GM12878 (cell line): ENCODE data around the gene SLX4. TPM values are rescaled to one million over a fixed set of nuclear protein-coding genes. Genes with fewer than 3 reads are reported as not detected.
A peak's percentile ranks its signal among the peaks of the same experiment; 100 is the strongest.

Experiments used
- ATAC-seq: fragments of 200-7000 bp; cut with Tn5 transposase; 3 replicates; pipeline ENCODE4 v1.9.1; 2020; ENCODE audit warnings: mild to moderate bottlenecking, moderate library complexity
- BruUV-seq: library from RNA; stranded (reverse); fragments of 400-500 nt; replicated peaks from 2 replicates; lab custom pipeline; 2021; lab: Mats Ljungman, UMichigan
- CTCF ChIA-PET: fragments of 300-600 bp; sonication (Branson Sonifier 250); formaldehyde crosslinking; extraction: SDS; loops from one replicate; lab custom pipeline; 2021; ENCODE audit warnings: inconsistent platforms; lab: Yijun Ruan, JAX
- POLR2A ChIA-PET: fragments of 350-600 bp; formaldehyde crosslinking; extraction: SDS; loops from one replicate; lab custom pipeline; 2021; ENCODE audit warnings: inconsistent platforms; lab: Charles Lee
- RAD21 ChIA-PET: fragments of 300-600 bp; sonication (Branson Sonifier 250); formaldehyde crosslinking; loops from one replicate; lab custom pipeline; 2023; ENCODE audit warnings: antibody characterized with exemption; ENCODE audit not compliant: unreplicated experiment; lab: Charles Lee
- SMC1A ChIA-PET: fragments of 300-600 bp; sonication (Branson Sonifier 250); formaldehyde crosslinking; loops from one replicate; lab custom pipeline; 2023; ENCODE audit not compliant: unreplicated experiment, uncharacterized antibody; lab: Charles Lee
- DNase-seq: peaks from one replicate; pipeline ENCODE4 v3.0.0-alpha.2; 2011; ENCODE audit warnings: low read depth, low spot score
- FAIRE-seq: peaks from 3 replicates; lab custom pipeline; 2011; peaks lifted over from hg19 to GRCh38; lab: Jason Lieb, UNC
- H2AFZ ChIP-seq: 2 replicates; pipeline ENCODE4 v1.6.0; 2011; ENCODE audit warnings: low read depth, low read length, control low read depth; ENCODE audit not compliant: control insufficient read depth
- H3K27ac ChIP-seq: 2 replicates; pipeline ENCODE4 v1.5.1; 2011; ENCODE audit warnings: control low read depth; ENCODE audit not compliant: control insufficient read depth, insufficient read depth
- H3K27me3 ChIP-seq, 2 experiments: replicated peaks in 1 of 2; 2 replicates each; pipeline versions ENCODE4 v1.6.0 to v1.6.1; 2011; ENCODE audit warnings: low read length in 1 of 2; ENCODE audit not compliant: control insufficient read depth in 2 of 2, insufficient read depth in 2 of 2
- H3K36me3 ChIP-seq, 2 experiments: 2 replicates each; pipeline ENCODE4 v1.5.1; 2011; ENCODE audit warnings: low read length in 1 of 2; ENCODE audit not compliant: control insufficient read depth in 2 of 2, insufficient read depth in 2 of 2
- H3K4me1 ChIP-seq: 2 replicates; pipeline ENCODE4 v1.6.1; 2011; ENCODE audit warnings: mild to moderate bottlenecking, low read length, moderate library complexity, mixed read lengths; ENCODE audit not compliant: control insufficient read depth, insufficient read depth
- H3K4me2 ChIP-seq: 2 replicates; pipeline ENCODE4 v1.6.0; 2011; ENCODE audit warnings: control low read depth; ENCODE audit not compliant: control insufficient read depth, insufficient read depth
- H3K4me3 ChIP-seq: fragments of 200-600 bp; sonication (generic); 2 replicates; pipeline ENCODE4 v1.5.1; 2016
- H3K79me2 ChIP-seq: 2 replicates; pipeline ENCODE4 v1.6.0; 2011; ENCODE audit warnings: low read length; ENCODE audit not compliant: control insufficient read depth, insufficient read depth
- H3K9ac ChIP-seq: 2 replicates; pipeline ENCODE4 v1.8.0; 2011; ENCODE audit warnings: low read length, control low read depth, mixed read lengths; ENCODE audit not compliant: control insufficient read depth, insufficient read depth
- H3K9me3 ChIP-seq: replicated peaks from 3 replicates; pipeline ENCODE4 v1.5.1; 2011; ENCODE audit warnings: mild to moderate bottlenecking, low read length; ENCODE audit not compliant: control insufficient read depth, insufficient read depth
- H4K20me1 ChIP-seq: 2 replicates; pipeline ENCODE4 v1.6.0; 2011; ENCODE audit not compliant: control insufficient read depth, insufficient read depth
- CHD2 ChIP-seq: IDR thresholded peaks from 2 replicates; pipeline ENCODE4 v1.6.1; 2011; ENCODE audit warnings: low read depth, low read length, improper control_type of control experiment, borderline replicate concordance
- ESRRA ChIP-seq: IDR thresholded peaks from 2 replicates; pipeline ENCODE4 v1.6.1; 2012; ENCODE audit warnings: mild to moderate bottlenecking, low read length, improper control_type of control experiment
- GABPA ChIP-seq: IDR thresholded peaks from 2 replicates; pipeline ENCODE4 v1.6.1; 2014; ENCODE audit warnings: antibody characterized with exemption, low read depth, mild to moderate bottlenecking, inconsistent platforms
- IKZF2 ChIP-seq, 2 experiments: fragments of 450-650 bp; IDR thresholded peaks; 2 replicates each; pipeline ENCODE4 v1.6.1; 2017; ENCODE audit warnings: mild to moderate bottlenecking in 2 of 2, moderate library complexity in 2 of 2
- KLF5 ChIP-seq: fragments of 450-650 bp; IDR thresholded peaks from 2 replicates; pipeline ENCODE4 v1.6.1; 2014; ENCODE audit warnings: mild to moderate bottlenecking; ENCODE audit not compliant: partially characterized antibody
- MEF2A ChIP-seq: IDR thresholded peaks from 2 replicates; pipeline ENCODE4 v1.6.1; 2011; ENCODE audit warnings: low read depth, mild to moderate bottlenecking, low read length, moderate library complexity; ENCODE audit not compliant: insufficient read depth
- RAD21 ChIP-seq: IDR thresholded peaks from 2 replicates; pipeline ENCODE4 v1.6.1; 2011; ENCODE audit warnings: mild to moderate bottlenecking, low read depth, low read length, moderate library complexity; ENCODE audit not compliant: insufficient read depth
- SIN3A ChIP-seq: IDR thresholded peaks from 2 replicates; pipeline ENCODE4 v1.6.1; 2012; ENCODE audit warnings: low read depth, low read length, improper control_type of control experiment
- SMC3 ChIP-seq: IDR thresholded peaks from 2 replicates; pipeline ENCODE4 v1.6.1; 2011; ENCODE audit warnings: low read length, improper control_type of control experiment, borderline replicate concordance
- STAT3 ChIP-seq: IDR thresholded peaks from 2 replicates; pipeline ENCODE4 v1.6.1; 2011; ENCODE audit warnings: low read depth, low read length, improper control_type of control experiment
- YY1 ChIP-seq: IDR thresholded peaks from 2 replicates; pipeline ENCODE4 v1.6.1; 2011; ENCODE audit warnings: low read depth, mild to moderate bottlenecking, low read length
- ZNF207 ChIP-seq: fragments of 450-650 bp; IDR thresholded peaks from 2 replicates; pipeline ENCODE4 v1.6.1; 2014; ENCODE audit warnings: antibody characterized with exemption, mild to moderate bottlenecking, borderline replicate concordance
- ZNF217 ChIP-seq: fragments of 450-650 bp; IDR thresholded peaks from 2 replicates; pipeline ENCODE4 v1.6.1; 2017; ENCODE audit warnings: antibody characterized with exemption, mild to moderate bottlenecking
- WGBS: methylation state at CpG from one replicate; pipeline ENCODE4 v1.1.6; 2016; ENCODE audit warnings: low lambda C conversion rate; ENCODE audit not compliant: insufficient replicate concordance, insufficient coverage; ENCODE audit errors: missing lambda C conversion rate; 5-methylcytosine and 5-hydroxymethylcytosine counted together
- in situ Hi-C: fragments of 300-500 bp; cut with MboI; formaldehyde crosslinking; loops from 9 replicates; pipeline ENCODE4 v1.14.3; 2018; ENCODE audit warnings: mixed read lengths
- intact Hi-C: fragments of 100-400 bp; cut with micrococcal nuclease; formaldehyde crosslinking; loops from one replicate; pipeline ENCODE4 v1.14.2; 2022; ENCODE audit not compliant: unreplicated experiment
- polyA plus RNA-seq, 11 experiments: library from polyadenylated mRNA; depleted of rRNA in 4 of 11; unstranded in 6 of 11; stranded (reverse) in 5 of 11; fragments of >200 nt; fragmentation: Nextera tagmentation in 4 of 11; fragmentation: Illumina TruSeq in 1 of 11; extraction: Ambion mirVana in 4 of 11; extraction: Trizol in 1 of 11; gene quantifications; 1 replicate in 1 of 11; 2 replicates in 10 of 11; pipeline versions ENCODE4 v1.2.1 to v1.2.3, GENCODE V29; 2011 to 2016; ENCODE audit warnings: inconsistent platforms in 2 of 11, missing spikeins in 2 of 11, low read depth in 1 of 11
- total RNA-seq, 4 experiments: library from RNA; depleted of rRNA in 3 of 4; stranded (reverse); fragments of >200 nt in 3 of 4; fragmentation: Illumina TruSeq in 1 of 4; extraction: Trizol in 1 of 4; gene quantifications; 2 replicates each; pipeline versions ENCODE4 v1.2.1 to v1.2.3, GENCODE V29; 2013 to 2021
- TF ChIP-seq, protein P1 (sequence below): fragments of 450-650 bp; conservative IDR thresholded peaks from 2 replicates; pipeline ENCODE4 v1.6.1; 2017; ENCODE audit warnings: mild to moderate bottlenecking, moderate library complexity
- TF ChIP-seq, protein P2 (sequence below), 3 experiments: IDR thresholded peaks in 2 of 3; conservative IDR thresholded peaks in 1 of 3; 2 replicates each; pipeline ENCODE4 v1.5.1; 2011; ENCODE audit warnings: low read depth in 3 of 3, low read length in 3 of 3, mild to moderate bottlenecking in 3 of 3, control low read depth in 2 of 3, moderate library complexity in 2 of 3, inconsistent platforms in 1 of 3, mixed read lengths in 1 of 3; ENCODE audit not compliant: control insufficient read depth in 2 of 3, insufficient read depth in 1 of 3; ENCODE audit errors: extremely low read depth in 1 of 3
- TF ChIP-seq, protein P3 (sequence below): IDR thresholded peaks from 2 replicates; pipeline ENCODE4 v1.6.1; 2012; ENCODE audit warnings: low read depth, low read length, improper control_type of control experiment
- TF ChIP-seq, protein P4 (sequence below): fragments of 450-650 bp; IDR thresholded peaks from 2 replicates; pipeline ENCODE4 v1.6.1; 2017; ENCODE audit warnings: borderline replicate concordance

SLX4 gene
- total and polyA plus RNA-seq, 10 of the 15 experiments (the other 5 are each of a cell fraction or from before 2014, with no cell fraction given), result 0.18 to 12.3 (median 4.8) TPM

DNA sequence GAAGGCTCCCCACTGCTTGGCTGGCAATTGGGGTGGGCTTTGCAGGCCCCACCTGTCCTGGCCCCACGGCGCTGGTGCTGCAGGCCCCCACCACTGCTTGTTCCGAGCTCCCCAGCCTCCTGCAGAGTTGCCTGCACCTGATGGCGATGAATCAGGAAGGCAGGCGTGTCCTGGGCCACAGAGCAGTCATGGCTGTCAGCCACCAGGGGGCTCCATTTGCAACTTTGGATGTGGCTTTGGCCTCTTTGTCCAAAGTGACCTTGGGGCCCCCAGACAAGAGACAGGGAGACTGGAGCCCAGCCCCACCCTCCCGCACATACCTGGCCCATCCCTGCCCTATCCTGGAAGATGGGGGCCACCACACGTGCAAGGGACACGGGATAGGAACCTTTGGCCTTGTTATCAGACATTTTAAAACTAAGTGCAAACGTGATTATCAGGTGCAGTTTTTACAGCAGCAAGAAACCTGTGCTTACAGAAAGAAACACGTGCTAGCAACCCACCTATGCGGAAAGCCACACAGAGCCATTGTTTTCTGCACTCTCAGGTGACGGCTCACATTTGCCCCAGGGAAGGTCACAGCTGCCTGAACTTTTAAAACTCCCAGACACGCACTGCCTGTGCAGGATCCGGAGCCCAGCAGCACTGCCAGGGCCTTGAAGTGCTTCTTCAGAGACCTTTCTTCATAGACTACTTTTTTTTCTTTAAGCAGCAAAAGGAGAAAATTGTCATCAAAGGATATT lies 43.0 kb upstream of the SLX4 start, which contains the start of gene DNASE1:
TSS of gene DNASE1 (plus strand) at position 443 of the 743 bp plus-strand sequence. CDS start 683 bp downstream, outside the sequence.
- no peak within 1 kb of the TSS for H3K27ac ChIP-seq
- in situ Hi-C loops (no loop called here), intact Hi-C loops (loop anchor here (1.0 kb wide), 1 partner anchor 127 kb away; no protein-coding TSS in a partner anchor)
- H3K9ac ChIP-seq, result no peak within 1 kb of the TSS
- no peaks in the 10 kb centered on the region for H3K9me3 ChIP-seq
- peak; percentile 9 for DNase-seq
- ChIA-PET RAD21 (no interaction called here), CTCF (interaction anchor here (0.6 to 1.5 kb wide), 7 partner anchors 10 to 225 kb away, joined by 3 to 7 read pairs (median 3); no protein-coding TSS in a partner anchor), SMC1A (no interaction called here), POLR2A (no interaction called here)
- no peak within 1 kb of the TSS for H3K4me2 ChIP-seq
- BruUV-seq, result no TSS peak
- H3K79me2 ChIP-seq, result no peaks in the 10 kb centered on the region
- 45% methylated on average over 14 of the region's 14 CpGs for WGBS
- H2AFZ ChIP-seq, result no peak within 1 kb of the TSS
- no peaks in the 10 kb centered on the region for H3K27me3 ChIP-seq
- ATAC-seq, result peak; percentile 99
- no peaks in the 10 kb centered on the region for H4K20me1 ChIP-seq
- FAIRE-seq, result peak; percentile 81
- no peak within 1 kb of the TSS for H3K4me3 ChIP-seq
- peaks cover 21 to 31% of the 10 kb centered on the region in 2 experiments; a peak in 3 of 4 replicates for H3K36me3 ChIP-seq
- H3K4me1 ChIP-seq, result no peaks in the 10 kb centered on the region
- TF ChIP-seq CHD2 (no peak), MEF2A (no peak), ESRRA (peak; percentile 69; the same call in 1 of the 2 replicates), SIN3A (no peak), YY1 (peak; percentile 74), ZNF217 (no peak), ZNF207 (no peak), RAD21 (peak; percentile 59), SMC3 (peak; percentile 61), STAT3 (no peak), IKZF2 (IDR thresholded peaks at IDR 0.05) (no peak), GABPA (no peak), KLF5 (no peak)
- TF ChIP-seq, protein P1, sequence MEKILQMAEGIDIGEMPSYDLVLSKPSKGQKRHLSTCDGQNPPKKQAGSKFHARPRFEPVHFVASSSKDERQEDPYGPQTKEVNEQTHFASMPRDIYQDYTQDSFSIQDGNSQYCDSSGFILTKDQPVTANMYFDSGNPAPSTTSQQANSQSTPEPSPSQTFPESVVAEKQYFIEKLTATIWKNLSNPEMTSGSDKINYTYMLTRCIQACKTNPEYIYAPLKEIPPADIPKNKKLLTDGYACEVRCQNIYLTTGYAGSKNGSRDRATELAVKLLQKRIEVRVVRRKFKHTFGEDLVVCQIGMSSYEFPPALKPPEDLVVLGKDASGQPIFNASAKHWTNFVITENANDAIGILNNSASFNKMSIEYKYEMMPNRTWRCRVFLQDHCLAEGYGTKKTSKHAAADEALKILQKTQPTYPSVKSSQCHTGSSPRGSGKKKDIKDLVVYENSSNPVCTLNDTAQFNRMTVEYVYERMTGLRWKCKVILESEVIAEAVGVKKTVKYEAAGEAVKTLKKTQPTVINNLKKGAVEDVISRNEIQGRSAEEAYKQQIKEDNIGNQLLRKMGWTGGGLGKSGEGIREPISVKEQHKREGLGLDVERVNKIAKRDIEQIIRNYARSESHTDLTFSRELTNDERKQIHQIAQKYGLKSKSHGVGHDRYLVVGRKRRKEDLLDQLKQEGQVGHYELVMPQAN, result no peak
- TF ChIP-seq, protein P2, sequence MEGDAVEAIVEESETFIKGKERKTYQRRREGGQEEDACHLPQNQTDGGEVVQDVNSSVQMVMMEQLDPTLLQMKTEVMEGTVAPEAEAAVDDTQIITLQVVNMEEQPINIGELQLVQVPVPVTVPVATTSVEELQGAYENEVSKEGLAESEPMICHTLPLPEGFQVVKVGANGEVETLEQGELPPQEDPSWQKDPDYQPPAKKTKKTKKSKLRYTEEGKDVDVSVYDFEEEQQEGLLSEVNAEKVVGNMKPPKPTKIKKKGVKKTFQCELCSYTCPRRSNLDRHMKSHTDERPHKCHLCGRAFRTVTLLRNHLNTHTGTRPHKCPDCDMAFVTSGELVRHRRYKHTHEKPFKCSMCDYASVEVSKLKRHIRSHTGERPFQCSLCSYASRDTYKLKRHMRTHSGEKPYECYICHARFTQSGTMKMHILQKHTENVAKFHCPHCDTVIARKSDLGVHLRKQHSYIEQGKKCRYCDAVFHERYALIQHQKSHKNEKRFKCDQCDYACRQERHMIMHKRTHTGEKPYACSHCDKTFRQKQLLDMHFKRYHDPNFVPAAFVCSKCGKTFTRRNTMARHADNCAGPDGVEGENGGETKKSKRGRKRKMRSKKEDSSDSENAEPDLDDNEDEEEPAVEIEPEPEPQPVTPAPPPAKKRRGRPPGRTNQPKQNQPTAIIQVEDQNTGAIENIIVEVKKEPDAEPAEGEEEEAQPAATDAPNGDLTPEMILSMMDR (IDR thresholded peaks at IDR 0.05 in 2 of 3, conservative IDR thresholded peaks at IDR 0.05 in 1 of 3; ENCODE audit: control insufficient read depth in 2 of 3, extremely low read depth in 1 of 3, insufficient read depth in 1 of 3, low read depth in 3 of 3, low read length in 3 of 3), result peak; percentile 70 to 87 (median 83)
- TF ChIP-seq, protein P3, sequence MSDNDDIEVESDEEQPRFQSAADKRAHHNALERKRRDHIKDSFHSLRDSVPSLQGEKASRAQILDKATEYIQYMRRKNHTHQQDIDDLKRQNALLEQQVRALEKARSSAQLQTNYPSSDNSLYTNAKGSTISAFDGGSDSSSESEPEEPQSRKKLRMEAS, result no peak
- TF ChIP-seq, protein P4, sequence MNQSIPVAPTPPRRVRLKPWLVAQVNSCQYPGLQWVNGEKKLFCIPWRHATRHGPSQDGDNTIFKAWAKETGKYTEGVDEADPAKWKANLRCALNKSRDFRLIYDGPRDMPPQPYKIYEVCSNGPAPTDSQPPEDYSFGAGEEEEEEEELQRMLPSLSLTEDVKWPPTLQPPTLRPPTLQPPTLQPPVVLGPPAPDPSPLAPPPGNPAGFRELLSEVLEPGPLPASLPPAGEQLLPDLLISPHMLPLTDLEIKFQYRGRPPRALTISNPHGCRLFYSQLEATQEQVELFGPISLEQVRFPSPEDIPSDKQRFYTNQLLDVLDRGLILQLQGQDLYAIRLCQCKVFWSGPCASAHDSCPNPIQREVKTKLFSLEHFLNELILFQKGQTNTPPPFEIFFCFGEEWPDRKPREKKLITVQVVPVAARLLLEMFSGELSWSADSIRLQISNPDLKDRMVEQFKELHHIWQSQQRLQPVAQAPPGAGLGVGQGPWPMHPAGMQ, result no peak
